GM12878 (cell line): Measurements from ENCODE around the gene RPS16. TPM values are rescaled to one million over a fixed set of nuclear protein-coding genes. Genes with fewer than 3 reads are reported as not detected.

ENCODE experiments used
- ATAC-seq: fragments of 200-7000 bp; cut with Tn5 transposase; 3 replicates; pipeline ENCODE4 v1.9.1; 2020; ENCODE audit warnings: mild to moderate bottlenecking, moderate library complexity
- BruUV-seq: library from RNA; stranded (reverse); fragments of 400-500 nt; replicated peaks from 2 replicates; lab custom pipeline; 2021; lab: Mats Ljungman, UMichigan
- CTCF ChIA-PET: fragments of 300-600 bp; sonication (Branson Sonifier 250); formaldehyde crosslinking; extraction: SDS; loops from one replicate; lab custom pipeline; 2021; ENCODE audit warnings: inconsistent platforms; lab: Yijun Ruan, JAX
- POLR2A ChIA-PET: fragments of 350-600 bp; formaldehyde crosslinking; extraction: SDS; loops from one replicate; lab custom pipeline; 2021; ENCODE audit warnings: inconsistent platforms; lab: Charles Lee
- RAD21 ChIA-PET: fragments of 300-600 bp; sonication (Branson Sonifier 250); formaldehyde crosslinking; loops from one replicate; lab custom pipeline; 2023; ENCODE audit warnings: antibody characterized with exemption; ENCODE audit not compliant: unreplicated experiment; lab: Charles Lee
- SMC1A ChIA-PET: fragments of 300-600 bp; sonication (Branson Sonifier 250); formaldehyde crosslinking; loops from one replicate; lab custom pipeline; 2023; ENCODE audit not compliant: unreplicated experiment, uncharacterized antibody; lab: Charles Lee
- DNase-seq: peaks from one replicate; pipeline ENCODE4 v3.0.0-alpha.2; 2011; ENCODE audit warnings: low read depth, low spot score
- FAIRE-seq: peaks from 3 replicates; lab custom pipeline; 2011; peaks lifted over from hg19 to GRCh38; lab: Jason Lieb, UNC
- H2AFZ ChIP-seq: 2 replicates; pipeline ENCODE4 v1.6.0; 2011; ENCODE audit warnings: low read depth, low read length, control low read depth; ENCODE audit not compliant: control insufficient read depth
- H3K27ac ChIP-seq: 2 replicates; pipeline ENCODE4 v1.5.1; 2011; ENCODE audit warnings: control low read depth; ENCODE audit not compliant: control insufficient read depth, insufficient read depth
- H3K27me3 ChIP-seq, 2 experiments: replicated peaks in 1 of 2; 2 replicates each; pipeline versions ENCODE4 v1.6.0 to v1.6.1; 2011; ENCODE audit warnings: low read length in 1 of 2; ENCODE audit not compliant: control insufficient read depth in 2 of 2, insufficient read depth in 2 of 2
- H3K36me3 ChIP-seq, 2 experiments: 2 replicates each; pipeline ENCODE4 v1.5.1; 2011; ENCODE audit warnings: low read length in 1 of 2; ENCODE audit not compliant: control insufficient read depth in 2 of 2, insufficient read depth in 2 of 2
- H3K4me1 ChIP-seq: 2 replicates; pipeline ENCODE4 v1.6.1; 2011; ENCODE audit warnings: mild to moderate bottlenecking, low read length, moderate library complexity, mixed read lengths; ENCODE audit not compliant: control insufficient read depth, insufficient read depth
- H3K4me2 ChIP-seq: 2 replicates; pipeline ENCODE4 v1.6.0; 2011; ENCODE audit warnings: control low read depth; ENCODE audit not compliant: control insufficient read depth, insufficient read depth
- H3K4me3 ChIP-seq: fragments of 200-600 bp; sonication (generic); 2 replicates; pipeline ENCODE4 v1.5.1; 2016
- H3K79me2 ChIP-seq: 2 replicates; pipeline ENCODE4 v1.6.0; 2011; ENCODE audit warnings: low read length; ENCODE audit not compliant: control insufficient read depth, insufficient read depth
- H3K9ac ChIP-seq: 2 replicates; pipeline ENCODE4 v1.8.0; 2011; ENCODE audit warnings: low read length, control low read depth, mixed read lengths; ENCODE audit not compliant: control insufficient read depth, insufficient read depth
- H3K9me3 ChIP-seq: replicated peaks from 3 replicates; pipeline ENCODE4 v1.5.1; 2011; ENCODE audit warnings: mild to moderate bottlenecking, low read length; ENCODE audit not compliant: control insufficient read depth, insufficient read depth
- H4K20me1 ChIP-seq: 2 replicates; pipeline ENCODE4 v1.6.0; 2011; ENCODE audit not compliant: control insufficient read depth, insufficient read depth
- ASH2L ChIP-seq: fragments of 300-600, 200-600 bp; sonication (generic); IDR thresholded peaks from 2 replicates; pipeline ENCODE4 v1.6.1; 2017; ENCODE audit warnings: low read depth, mild to moderate bottlenecking, borderline replicate concordance
- CHD4 ChIP-seq: fragments of 200-600 bp; sonication (generic); IDR thresholded peaks from 2 replicates; pipeline ENCODE4 v1.6.1; 2016; ENCODE audit warnings: mild to moderate bottlenecking
- EP300 ChIP-seq, 2 experiments: fragments of 150-350 bp in 1 of 2; IDR thresholded peaks; 2 replicates each; pipeline ENCODE4 v1.6.1; 2011 to 2012; ENCODE audit warnings: low read depth in 2 of 2, low read length in 2 of 2, borderline replicate concordance in 1 of 2, improper control_type of control experiment in 1 of 2, inconsistent platforms in 1 of 2; ENCODE audit not compliant: control insufficient read depth in 1 of 2
- ETV6 ChIP-seq, 2 experiments: fragments of 450-650 bp in 1 of 2; IDR thresholded peaks in 1 of 2; conservative IDR thresholded peaks in 1 of 2; 2 replicates each; pipeline ENCODE4 v1.6.1; 2014; ENCODE audit warnings: antibody characterized with exemption in 1 of 2, borderline replicate concordance in 1 of 2, low read depth in 1 of 2, mild to moderate bottlenecking in 1 of 2, moderate library complexity in 1 of 2
- FOS ChIP-seq: IDR thresholded peaks from 3 replicates; pipeline ENCODE4 v1.6.1; 2011; ENCODE audit warnings: borderline replicate concordance; ENCODE audit not compliant: insufficient read length; ENCODE audit errors: extremely low read depth
- IRF4 ChIP-seq: IDR thresholded peaks from 2 replicates; pipeline ENCODE4 v1.6.1; 2011; ENCODE audit warnings: low read depth, low read length
- MTA2 ChIP-seq: fragments of 450-650 bp; IDR thresholded peaks from 2 replicates; pipeline ENCODE4 v1.6.1; 2016; ENCODE audit warnings: low read depth, mild to moderate bottlenecking, moderate library complexity
- MYC ChIP-seq: IDR thresholded peaks from 2 replicates; pipeline ENCODE4 v1.6.1; 2011; ENCODE audit warnings: mild to moderate bottlenecking, low read length, moderate library complexity, inconsistent platforms; ENCODE audit not compliant: insufficient read depth, insufficient replicate concordance, insufficient read length, severe bottlenecking
- POLR2A ChIP-seq: IDR thresholded peaks from 2 replicates; pipeline ENCODE4 v1.6.1; 2011; ENCODE audit warnings: low read depth, mild to moderate bottlenecking, low read length
- POLR2AphosphoS5 ChIP-seq: IDR thresholded peaks from 2 replicates; pipeline ENCODE4 v1.6.1; 2011; ENCODE audit warnings: mild to moderate bottlenecking, low read length, inconsistent platforms
- ZBTB4 ChIP-seq: fragments of 450-650 bp; formaldehyde crosslinking; IDR thresholded peaks from 2 replicates; pipeline ENCODE4 v1.4.0; 2022; ENCODE audit warnings: mild to moderate bottlenecking, moderate library complexity
- ZNF24 ChIP-seq: fragments of 450-650 bp; IDR thresholded peaks from 2 replicates; pipeline ENCODE4 v1.6.1; 2017; ENCODE audit warnings: antibody characterized with exemption, mild to moderate bottlenecking
- WGBS: methylation state at CpG from one replicate; pipeline ENCODE4 v1.1.6; 2016; ENCODE audit warnings: low lambda C conversion rate; ENCODE audit not compliant: insufficient replicate concordance, insufficient coverage; ENCODE audit errors: missing lambda C conversion rate; 5-methylcytosine and 5-hydroxymethylcytosine counted together
- in situ Hi-C: fragments of 300-500 bp; cut with MboI; formaldehyde crosslinking; loops from 9 replicates; pipeline ENCODE4 v1.14.3; 2018; ENCODE audit warnings: mixed read lengths
- intact Hi-C: fragments of 100-400 bp; cut with micrococcal nuclease; formaldehyde crosslinking; loops from one replicate; pipeline ENCODE4 v1.14.2; 2022; ENCODE audit not compliant: unreplicated experiment
- polyA plus RNA-seq, 11 experiments: library from polyadenylated mRNA; depleted of rRNA in 4 of 11; unstranded in 6 of 11; stranded (reverse) in 5 of 11; fragments of >200 nt; fragmentation: Nextera tagmentation in 4 of 11; fragmentation: Illumina TruSeq in 1 of 11; extraction: Ambion mirVana in 4 of 11; extraction: Trizol in 1 of 11; gene quantifications; 1 replicate in 1 of 11; 2 replicates in 10 of 11; pipeline versions ENCODE4 v1.2.1 to v1.2.3, GENCODE V29; 2011 to 2016; ENCODE audit warnings: inconsistent platforms in 2 of 11, missing spikeins in 2 of 11, low read depth in 1 of 11
- total RNA-seq, 4 experiments: library from RNA; depleted of rRNA in 3 of 4; stranded (reverse); fragments of >200 nt in 3 of 4; fragmentation: Illumina TruSeq in 1 of 4; extraction: Trizol in 1 of 4; gene quantifications; 2 replicates each; pipeline versions ENCODE4 v1.2.1 to v1.2.3, GENCODE V29; 2013 to 2021

RPS16 gene
- total and polyA plus RNA-seq, 10 of the 15 experiments (the other 5 are each of a cell fraction or from before 2014, with no cell fraction given), result 148 to 4,810 (median 2,343) TPM

GRCh38 chr19:39430675-39431593, 4.8 kb downstream of the RPS16 start (continued):
- TF ChIP-seq MYC, result no peak
- no peak for TF ChIP-seq ASH2L
- peak; percentile 20; the same call in 1 of the 2 replicates for TF ChIP-seq MTA2
- TF ChIP-seq IRF4, result peak; percentile 66; the same call in 1 of the 2 replicates
- TF ChIP-seq EP300 (IDR thresholded peaks at IDR 0.05; ENCODE audit: borderline replicate concordance in 1 of 2, control insufficient read depth in 1 of 2, low read depth in 2 of 2, low read length in 2 of 2), result peak in 1 of 2 experiments; percentile 84; a peak in 3 of 4 replicates
- TF ChIP-seq ETV6 (conservative IDR thresholded peaks at IDR 0.05 in 1 of 2, IDR thresholded peaks at IDR 0.05 in 1 of 2; ENCODE audit: borderline replicate concordance in 1 of 2, low read depth in 1 of 2), result peak in 1 of 2 experiments; percentile 80; a peak in 2 of 4 replicates

- no TSS peak for BruUV-seq
- H2AFZ ChIP-seq, result no peak overlapping the region
These were observed 7.3 kb downstream of the RPS16 start for GRCh38 chr19:39428283-39429112.

More at GRCh38 chr19:39428283-39429112, 7.3 kb downstream of the RPS16 start:
- H3K9me3 ChIP-seq, result no peaks in the 10 kb centered on the region
- H3K36me3 ChIP-seq, result peaks cover 10 to 20% of the 10 kb centered on the region in 2 experiments
- FAIRE-seq (no peak), ATAC-seq (no peak), DNase-seq (no peak)
- H4K20me1 ChIP-seq, result no peaks in the 10 kb centered on the region; the same call in 1 of the 2 replicates
- SMC1A ChIA-PET, result no interaction called here
- H3K27ac ChIP-seq, result no peak overlapping the region
- peaks cover 25% of the 10 kb centered on the region for H3K4me1 ChIP-seq
- no peaks in the 10 kb centered on the region for H3K27me3 ChIP-seq
- no peak overlapping the region for H3K4me2 ChIP-seq
- no peak overlapping the region for H3K4me3 ChIP-seq
- no peak overlapping the region for H3K9ac ChIP-seq
- intact Hi-C loops, result no loop called here
- in situ Hi-C loops, result no loop called here
- RAD21 ChIA-PET, result interaction anchor here (0.6 kb wide), 1 partner anchor 416 kb away, joined by 3 read pairs; no protein-coding TSS in a partner anchor
- TF ChIP-seq ZNF24 (no peak), POLR2A (peak; percentile 29; the same call in 1 of the 2 replicates), CHD4 (no peak), POLR2AphosphoS5 (0 out of 2 replicates have a peak, but pooled peaks have one; percentile 20), ZBTB4 (CRISPR knock-in tag) (no peak), MYC (no peak), FOS (no peak)
- WGBS, result 67% methylated on average over 23 of the region's 23 CpGs
- CTCF ChIA-PET, result interaction anchor here (0.7 to 2.2 kb wide), 3 partner anchors 17 to 301 kb away, joined by 3 to 9 read pairs (median 5); partner anchors contain the start of gene PLEKHG2
- peaks cover 9% of the 10 kb centered on the region for H3K79me2 ChIP-seq
- POLR2A ChIA-PET, result interaction anchor here (0.6 to 1.1 kb wide), 2 partner anchors 11 to 367 kb away, joined by 3 to 4 read pairs; no protein-coding TSS in a partner anchor
